ELR (cell line): ENCODE results near the gene ASCC1.

Source experiments
- DNase-seq: peaks from one replicate; pipeline ENCODE4 v3.0.0-alpha.2; 2015; ENCODE audit warnings: low read depth

Gene ASCC1

GRCh38 chr10:72097448-72098300, 118.4 kb downstream of the ASCC1 start:
- peak; percentile 95 for DNase-seq

GRCh38 chr10:72096115-72097000, 119.7 kb downstream of the ASCC1 start:
- peak; percentile 32 for DNase-seq

GRCh38 chr10:72095195-72095594, 120.9 kb downstream of the ASCC1 start:
- DNase-seq: no peak

- DNase-seq: no peak
Observed at GRCh38 chr10:72094574-72094973, 121.5 kb downstream of the ASCC1 start.

DNA sequence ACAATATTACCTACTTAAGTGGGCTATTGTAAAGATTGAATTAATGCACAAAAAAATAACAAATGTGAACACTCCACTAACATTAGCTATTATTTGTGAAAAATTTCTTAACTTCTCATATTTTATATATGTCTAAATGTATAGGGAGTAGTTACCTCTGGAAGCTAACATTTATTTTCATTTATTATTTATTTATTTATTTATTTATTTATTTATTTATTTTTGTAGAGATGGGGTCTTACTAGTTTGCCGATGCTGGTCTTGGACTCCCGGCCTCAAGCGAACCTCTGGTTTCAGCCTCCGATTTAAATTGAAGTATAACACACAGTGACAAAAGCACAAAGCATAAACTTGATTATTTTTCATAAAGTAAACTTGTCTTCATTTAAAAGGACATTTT, 122.6 kb downstream of the ASCC1 start:
- no peak for DNase-seq

DNA sequence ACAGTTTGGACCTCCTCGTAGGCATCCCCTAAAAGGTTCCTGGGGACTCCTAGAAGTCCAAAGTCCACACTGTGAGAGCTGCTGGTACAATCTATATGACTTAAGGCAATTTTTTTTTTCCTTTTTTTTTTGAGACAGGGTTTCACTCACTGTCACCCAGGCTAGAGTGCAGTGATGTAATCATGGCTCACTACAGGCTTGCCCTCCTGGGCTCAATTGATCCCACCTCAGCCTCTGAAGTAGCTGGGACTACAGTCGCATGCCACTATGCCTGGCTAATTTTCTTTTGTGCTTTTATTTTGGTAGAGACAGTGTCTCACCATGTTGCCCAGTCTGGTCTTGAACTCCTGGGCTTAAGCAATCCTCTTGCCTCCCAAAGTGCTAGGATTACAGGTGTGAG, 123.1 kb downstream of the ASCC1 start:
- no peak for DNase-seq

DNA sequence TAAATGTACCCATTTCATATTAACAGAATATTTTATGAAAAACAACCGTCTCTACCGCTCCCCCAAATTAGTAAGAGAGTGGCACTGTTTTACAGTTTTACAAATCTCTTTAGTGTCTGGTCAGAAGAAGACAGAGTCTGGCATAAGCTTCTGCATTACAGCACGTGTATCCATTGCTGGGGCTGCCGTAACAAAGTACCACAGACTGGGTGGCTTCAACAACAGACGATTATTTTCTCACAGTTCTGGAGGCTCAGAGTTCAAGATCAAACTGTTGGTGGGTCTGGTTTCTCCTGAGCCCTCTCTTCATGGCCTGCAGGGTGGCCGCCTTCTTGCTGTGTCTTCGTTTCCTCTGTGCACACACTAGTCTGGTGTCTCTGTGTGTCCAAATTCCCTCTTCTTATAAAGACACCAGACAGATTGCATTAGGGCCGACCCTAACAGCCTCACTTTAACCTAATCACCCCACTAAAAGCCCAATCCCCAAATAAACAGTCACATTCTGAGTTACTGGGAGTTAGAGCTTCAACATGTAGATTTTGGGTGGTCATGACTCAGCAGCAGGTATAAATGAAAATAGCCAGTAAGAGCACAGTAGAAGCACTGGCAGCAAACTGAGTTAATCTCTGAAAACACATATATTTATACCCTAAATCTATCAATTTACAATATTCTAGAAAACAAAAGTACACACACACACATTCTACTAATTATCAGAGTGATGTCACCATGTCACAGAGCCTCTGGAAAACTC, 123.7 kb downstream of the ASCC1 start:
- no peak for DNase-seq

- no peak for DNase-seq
Observed at GRCh38 chr10:72090326-72090725, 125.8 kb downstream of the ASCC1 start.

DNA sequence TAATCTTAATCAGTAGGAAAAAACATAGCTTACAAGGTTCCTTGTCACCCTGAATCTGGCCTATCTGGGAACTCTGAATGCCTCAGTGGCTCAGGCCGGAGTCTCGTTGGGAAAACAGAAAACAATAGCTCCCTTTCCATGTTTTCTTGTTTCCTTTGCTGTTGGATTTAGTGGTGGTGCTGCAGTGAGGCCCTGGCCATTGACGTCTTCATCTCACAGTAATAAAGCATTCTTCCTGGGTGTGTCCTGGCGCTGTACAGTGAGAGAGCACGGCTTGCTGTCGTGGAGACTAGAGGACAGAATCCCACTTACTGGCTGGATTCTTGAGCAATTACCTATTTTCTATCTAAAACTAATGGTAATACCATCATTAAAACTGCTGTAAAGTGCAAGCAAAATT, 126.5 kb downstream of the ASCC1 start:
- no peak for DNase-seq

GRCh38 chr10:72088889-72089575, 127.0 kb downstream of the ASCC1 start:
- DNase-seq: no peak

- no peak for DNase-seq
Observed at GRCh38 chr10:72087969-72088888, 127.8 kb downstream of the ASCC1 start, which contains the start of gene SPOCK2. Gene SPOCK2 (minus strand): TSS chr10:72088551. CDS start chr10:72088328, 223 bp downstream.

GRCh38 chr10:72087392-72087968, 128.6 kb downstream of the ASCC1 start:
- no peak for DNase-seq

- DNase-seq: no peak
Observed at GRCh38 chr10:72086466-72087391, 129.3 kb downstream of the ASCC1 start.

GRCh38 chr10:72085864-72086465, 130.1 kb downstream of the ASCC1 start:
- DNase-seq: no peak

DNA sequence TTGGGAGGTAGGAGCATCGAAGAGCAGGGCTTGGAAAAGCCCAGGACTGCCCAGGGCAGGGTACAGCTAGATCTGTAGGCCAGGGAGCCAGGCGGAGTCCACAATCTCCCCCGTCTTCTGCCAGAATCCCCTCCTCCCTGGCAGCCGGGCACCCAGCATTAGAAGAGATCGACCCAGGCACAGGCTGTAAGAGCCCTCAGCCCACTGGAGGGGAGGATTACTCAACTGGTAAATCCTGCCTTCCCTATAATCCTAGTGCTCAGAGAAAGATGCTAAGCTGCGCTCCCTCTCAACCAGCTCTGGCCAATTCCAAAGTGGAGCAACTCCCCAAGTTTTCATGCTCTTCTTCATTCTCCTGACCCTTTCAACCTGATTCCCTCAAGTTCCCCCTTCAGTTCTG, 130.9 kb downstream of the ASCC1 start:
- DNase-seq: no peak

DNA sequence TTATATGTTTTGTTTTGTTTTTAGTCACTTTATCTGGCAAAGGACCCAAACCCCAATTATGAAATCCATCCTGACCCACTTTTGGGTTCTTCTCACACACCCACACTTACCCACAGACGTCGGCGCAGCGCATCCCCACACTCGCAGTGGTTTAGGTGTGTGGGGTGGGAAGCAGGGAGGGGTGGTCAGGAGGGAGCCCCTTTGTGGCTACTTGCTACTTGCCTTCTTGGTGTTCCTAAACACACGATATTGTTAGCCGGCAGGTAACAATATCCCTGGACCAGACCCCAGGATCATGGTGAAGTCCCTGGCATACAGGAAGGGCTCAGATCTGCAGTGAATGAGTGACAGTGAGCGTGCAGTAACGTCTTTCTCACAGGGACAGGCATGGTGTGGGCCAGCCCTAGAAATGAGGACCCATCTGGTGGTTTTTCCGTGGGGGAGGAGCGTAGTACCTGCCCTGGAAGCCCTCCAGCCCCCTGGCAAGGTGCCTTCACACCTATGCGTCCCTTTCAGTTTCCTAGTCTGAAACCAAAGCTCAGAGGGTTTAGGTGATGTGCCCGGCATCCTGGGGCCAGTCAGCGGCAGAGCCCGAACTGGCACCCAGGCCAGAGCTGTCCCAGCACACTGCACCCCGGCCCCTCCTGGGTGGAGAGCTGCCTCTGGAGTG, 132.2 kb downstream of the ASCC1 start:
- no peak for DNase-seq

DNA sequence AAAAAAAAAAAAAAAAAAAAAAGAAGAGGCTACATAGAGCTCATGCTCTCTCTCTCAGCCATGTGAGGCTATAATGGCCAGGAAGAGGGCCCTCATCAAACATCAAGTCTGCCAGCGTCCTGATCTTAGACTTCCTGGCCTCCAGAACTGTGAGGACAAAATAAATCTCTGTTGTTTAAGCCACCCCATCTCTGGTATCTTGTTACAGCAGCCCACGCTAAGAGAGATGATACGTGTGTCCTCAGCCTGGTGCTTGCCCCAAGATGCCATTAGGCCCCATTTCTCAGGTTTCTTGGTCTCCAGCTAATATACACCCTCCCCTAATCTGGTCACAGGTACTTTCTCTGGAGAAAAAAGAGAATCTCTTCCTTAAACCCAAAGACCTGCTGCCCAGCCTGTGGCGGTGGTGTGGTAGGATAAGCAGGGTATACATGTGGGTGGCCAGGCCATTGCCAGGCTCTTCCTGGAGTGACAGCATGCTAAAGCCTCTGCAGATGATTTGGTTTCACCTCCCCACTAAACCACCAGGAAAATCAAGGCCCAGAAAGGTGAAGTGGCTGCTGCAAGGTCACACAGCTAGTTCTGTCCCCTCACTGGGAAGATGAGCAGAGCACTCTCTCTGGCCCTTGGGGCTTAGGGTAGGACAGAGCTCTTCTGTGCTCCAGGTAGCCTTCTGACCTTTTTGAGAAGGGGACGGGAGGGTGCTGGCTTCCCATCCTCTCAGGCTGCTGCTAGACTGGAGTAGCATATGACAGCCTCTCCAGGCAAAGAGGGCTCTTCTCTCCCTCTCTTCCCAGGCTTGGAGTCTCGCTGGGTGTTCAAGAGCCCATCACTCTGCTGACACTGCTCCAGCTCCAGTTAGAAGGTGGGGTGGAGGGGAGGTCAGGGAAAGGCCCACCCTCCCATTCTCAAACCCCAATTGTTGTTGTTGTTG, 133.0 kb downstream of the ASCC1 start:
- DNase-seq: no peak
